ENCODE measurements around the gene HIPK2.

Gene HIPK2

DNA sequence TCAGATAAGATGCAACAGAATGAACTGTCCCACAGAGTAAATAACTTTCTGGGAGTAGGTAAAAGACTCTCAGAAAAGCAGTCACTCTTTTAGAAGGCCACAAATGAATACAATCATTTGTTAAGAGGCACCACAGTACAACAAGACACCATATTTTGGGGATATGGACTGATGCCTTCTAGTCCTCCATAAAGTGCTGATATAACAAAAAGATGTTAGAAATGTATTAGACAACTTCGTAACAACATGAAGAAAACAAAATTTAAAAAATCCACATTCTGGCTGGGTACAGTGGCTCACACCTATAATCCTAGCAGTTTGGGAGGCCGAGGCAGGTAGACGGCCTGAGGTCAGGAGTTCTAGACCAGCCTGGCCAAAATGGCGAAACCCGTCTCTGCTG lies 111.3 kb downstream of the HIPK2 start:
- DNase-seq = no peak

DNA sequence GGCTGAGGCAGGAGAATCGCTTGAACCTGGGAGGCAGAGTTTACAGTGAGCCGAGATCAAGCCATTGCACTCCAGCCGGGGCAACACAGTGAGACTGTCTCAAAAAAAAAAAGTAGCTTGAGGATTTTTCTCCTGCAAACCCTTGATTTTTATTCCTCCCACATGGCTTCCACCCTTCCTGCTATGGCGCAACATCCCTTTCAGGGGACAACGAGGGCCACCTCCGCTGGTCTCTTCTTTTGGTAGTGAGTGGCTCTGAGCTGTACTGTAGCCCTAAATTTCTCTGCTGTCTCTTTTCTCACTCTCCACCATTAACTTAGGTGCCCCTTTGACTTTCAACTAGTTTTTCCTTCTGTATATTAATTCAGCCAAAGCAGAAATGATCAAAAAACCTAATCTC lies 113.4 kb downstream of the HIPK2 start:
- DNase-seq = no peak

DNA sequence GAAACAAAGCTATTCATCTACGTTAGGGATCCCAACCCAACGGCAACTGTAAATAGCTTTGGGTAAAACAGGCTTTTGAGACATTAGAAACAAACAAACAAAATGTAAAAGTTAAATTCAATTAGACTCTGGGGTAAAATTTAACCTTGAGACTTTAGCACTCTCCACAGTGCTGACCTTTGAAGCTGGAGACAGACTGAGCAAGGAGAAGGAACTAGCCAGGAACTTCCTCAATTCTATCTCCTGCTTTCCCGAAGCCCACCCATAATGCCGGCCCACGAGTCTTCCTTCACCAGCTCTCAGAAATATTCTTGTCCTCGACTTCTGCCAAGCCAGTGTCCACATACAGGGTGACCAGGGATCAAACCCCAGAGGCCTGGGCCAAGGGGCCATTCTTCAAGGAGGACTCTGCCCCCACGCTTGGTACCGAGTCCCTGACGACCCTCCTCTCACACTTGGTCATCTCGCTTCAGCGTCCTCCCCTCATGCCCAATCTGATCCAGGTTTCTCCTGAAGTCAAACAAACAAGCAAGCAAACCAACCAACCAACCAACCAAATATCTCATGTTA lies 114.1 kb downstream of the HIPK2 start:
- no peak for DNase-seq

DNA sequence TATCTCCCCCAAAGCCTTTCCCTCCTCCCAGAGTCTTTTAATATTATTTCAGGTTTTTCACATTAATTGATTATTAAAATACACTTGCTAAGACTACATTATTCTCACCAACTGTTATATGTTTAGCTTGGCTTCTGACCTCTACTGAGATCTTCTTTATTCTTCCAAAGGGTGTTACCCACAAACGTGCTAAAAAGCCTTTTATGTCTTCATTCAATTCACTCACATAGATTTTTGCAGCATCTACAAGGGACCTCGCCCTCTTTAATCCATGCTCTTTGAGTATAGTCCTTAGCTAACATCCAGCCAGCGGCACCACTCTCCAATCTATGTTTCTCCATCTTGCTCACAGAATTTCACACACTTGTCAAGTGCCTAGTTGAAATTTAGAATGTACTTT lies 115.9 kb downstream of the HIPK2 start:
- DNase-seq = no peak

DNA sequence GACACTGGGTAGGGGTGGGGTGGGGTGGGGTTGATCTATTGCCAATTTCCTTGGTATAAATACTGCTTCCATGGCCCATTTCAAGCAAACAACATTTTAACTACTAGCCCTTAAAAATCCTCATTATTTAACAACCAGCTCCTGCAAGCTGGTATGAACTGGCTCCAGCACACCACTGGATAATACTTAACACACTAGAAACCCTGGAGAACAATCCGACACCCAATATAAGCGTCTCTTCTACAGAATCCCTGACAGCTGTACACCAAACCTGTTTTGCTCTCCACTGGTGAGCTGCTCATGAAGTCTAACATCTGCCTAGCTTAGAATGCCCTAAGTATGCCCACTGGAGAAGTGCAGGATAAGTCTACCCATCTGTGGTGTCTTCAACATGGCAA lies 116.8 kb downstream of the HIPK2 start:
- no peak for DNase-seq

DNA sequence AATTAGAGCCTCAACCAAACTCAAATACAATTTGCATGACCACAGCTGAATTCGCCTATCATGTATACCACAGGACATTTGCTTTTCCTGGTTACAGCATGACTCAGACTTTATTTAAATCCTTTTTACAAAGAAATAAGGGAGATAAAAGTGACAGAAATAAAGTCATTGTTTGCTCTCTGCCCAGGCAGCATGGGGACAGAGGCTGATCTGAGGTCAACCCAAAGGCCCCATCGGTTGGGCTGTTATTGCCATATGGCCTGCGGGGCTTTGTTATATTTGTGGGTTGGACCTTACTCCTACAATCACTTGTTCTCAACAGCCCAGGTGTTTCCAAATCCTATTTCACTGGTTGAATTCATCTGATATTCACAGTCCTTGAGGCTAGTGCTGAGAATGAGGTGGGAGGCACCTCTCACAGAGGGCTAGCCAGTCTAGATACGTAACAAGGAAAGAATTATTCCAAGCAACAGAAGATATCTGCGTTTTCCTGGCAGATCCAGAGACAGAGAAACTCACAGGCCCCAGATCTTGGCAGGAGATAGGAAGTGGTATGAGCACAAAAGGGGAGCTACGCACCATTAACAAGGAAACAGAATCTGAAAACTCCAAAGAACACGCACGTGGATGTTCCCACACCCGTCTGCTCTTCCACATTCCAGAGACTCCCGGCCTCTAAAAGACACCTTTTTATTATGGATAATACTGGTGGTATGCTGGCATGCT lies 117.3 kb downstream of the HIPK2 start:
- no peak for DNase-seq

DNA sequence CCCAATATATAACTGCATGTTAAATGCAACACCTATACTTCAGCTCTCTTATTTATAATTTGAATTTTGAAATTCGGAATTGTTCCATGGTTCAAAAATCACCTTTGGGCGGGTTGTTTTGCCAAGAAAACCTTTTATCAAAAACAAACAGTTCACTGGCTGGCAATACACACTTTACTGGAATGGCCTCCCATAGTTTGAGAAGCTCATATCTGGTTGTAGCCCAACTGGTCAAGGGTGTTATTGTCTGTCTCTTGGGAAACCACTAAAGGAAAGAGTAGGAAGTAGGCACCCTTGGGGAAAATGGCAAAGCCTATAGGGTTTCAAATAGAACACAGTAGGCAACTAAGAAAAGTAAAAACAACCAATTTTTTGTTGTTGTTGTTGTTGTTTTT lies 117.9 kb downstream of the HIPK2 start:
- DNase-seq = no peak

DNA sequence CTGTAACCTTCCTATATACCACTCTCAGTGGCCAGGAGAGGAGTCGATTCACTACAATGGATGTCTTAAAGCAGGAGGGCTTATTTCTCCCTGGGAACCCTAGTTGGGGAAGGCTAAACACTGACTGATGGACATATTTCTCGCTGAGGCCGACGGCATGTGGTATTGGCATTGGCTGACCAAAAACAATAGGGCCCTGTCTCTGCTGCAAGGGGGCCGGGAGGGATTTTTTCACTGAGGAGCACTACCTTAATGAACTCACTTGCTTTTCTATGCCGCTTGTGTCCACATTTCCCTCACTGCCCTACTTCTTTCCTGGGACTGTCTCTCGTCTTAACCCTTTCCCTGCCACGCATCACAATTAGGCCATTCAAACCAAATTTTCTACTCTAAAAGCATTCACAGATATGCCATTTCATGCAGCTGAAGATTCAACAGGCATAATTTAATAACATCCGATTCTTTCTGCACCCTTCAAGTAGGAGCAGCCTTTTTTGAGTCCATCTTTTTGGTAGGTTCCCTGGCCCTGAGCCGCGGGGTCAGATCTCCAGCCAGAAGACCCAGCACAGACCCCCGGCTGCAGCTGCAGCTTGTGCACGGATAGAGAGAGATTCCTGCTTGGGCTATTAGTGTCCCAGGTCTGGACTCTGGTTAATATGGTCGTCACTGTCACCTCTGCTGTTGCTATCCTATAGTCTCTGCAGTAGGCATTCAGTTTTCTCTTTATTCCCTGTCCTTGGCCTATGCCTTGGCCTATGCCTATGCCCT lies 118.7 kb downstream of the HIPK2 start:
- no peak for DNase-seq

DNA sequence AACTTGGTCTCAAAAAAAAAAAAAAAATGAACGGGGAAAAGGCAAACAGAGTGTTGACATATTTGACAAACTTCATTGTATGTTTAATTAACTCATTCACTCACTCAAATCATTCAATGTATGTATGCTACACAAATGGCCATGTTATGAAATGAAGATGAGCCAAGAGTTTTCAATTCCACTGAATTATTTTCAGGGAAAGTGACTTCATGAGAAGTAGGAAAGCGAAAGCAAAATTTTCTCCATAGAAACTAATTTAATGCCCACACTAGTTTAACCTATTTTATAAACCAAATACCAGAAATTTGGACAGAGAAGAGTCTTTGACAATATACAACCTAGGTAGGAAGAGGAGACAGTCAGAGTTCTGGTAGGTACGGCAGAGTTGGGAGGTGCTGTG lies 119.5 kb downstream of the HIPK2 start:
- DNase-seq = no peak

DNA sequence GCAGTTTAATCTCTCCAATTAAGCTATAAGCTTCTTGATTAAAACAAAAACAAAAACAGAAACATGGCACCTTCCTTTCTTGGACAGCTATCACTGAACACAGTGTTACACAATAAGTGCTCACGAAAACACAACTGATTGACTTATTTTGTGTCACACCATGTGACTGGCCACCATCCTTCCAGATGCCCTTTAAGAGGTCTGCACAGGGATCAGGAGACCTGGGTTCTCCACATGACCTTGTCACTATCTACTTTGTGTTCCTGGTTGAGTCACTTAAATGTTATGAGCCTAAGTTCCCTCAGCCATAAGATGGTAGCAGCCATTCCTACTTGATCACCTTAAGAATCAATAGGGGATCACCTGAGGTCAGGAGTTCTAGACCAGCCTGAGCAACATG lies 120.1 kb downstream of the HIPK2 start:
- DNase-seq = no peak

DNA sequence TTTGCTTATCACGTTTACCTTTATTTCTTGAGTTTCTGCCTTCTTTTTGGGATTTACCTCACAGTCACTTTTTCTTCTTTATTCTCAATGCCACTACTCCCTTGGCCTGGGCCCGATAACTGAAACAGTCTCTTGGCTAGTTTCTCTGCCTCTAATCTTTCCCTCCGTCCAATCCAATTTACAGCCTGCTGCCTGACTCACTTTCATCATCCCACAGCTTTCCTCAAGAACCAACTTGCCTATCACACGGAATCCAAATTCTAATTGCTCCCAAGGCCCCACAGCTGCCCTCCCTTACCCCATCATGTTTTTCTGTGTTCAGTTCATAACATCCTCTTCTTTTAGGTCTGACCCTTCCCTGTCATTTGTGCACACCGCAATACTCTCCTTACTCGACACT lies 121.4 kb downstream of the HIPK2 start:
- no peak for DNase-seq

DNA sequence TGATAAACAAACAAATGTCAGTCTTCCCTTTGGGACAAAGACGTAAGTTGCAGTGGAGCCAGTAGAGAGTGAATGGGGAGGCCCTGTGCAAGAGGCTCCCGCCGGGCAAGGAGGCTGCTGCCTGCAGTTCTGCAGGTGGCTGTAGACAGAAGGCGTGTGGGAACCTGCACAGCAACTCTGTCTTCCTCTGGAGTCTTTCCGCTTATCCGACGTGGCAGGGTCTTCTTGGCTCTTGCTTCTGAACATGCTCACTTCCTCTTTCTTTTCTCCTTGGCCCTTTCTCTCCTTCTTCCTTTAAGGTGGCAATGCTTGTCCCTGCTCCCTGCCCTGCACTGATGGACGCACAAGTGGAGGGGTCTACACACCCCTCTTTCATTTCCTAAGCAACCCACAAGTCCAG lies 122.5 kb downstream of the HIPK2 start:
- DNase-seq = no peak

DNA sequence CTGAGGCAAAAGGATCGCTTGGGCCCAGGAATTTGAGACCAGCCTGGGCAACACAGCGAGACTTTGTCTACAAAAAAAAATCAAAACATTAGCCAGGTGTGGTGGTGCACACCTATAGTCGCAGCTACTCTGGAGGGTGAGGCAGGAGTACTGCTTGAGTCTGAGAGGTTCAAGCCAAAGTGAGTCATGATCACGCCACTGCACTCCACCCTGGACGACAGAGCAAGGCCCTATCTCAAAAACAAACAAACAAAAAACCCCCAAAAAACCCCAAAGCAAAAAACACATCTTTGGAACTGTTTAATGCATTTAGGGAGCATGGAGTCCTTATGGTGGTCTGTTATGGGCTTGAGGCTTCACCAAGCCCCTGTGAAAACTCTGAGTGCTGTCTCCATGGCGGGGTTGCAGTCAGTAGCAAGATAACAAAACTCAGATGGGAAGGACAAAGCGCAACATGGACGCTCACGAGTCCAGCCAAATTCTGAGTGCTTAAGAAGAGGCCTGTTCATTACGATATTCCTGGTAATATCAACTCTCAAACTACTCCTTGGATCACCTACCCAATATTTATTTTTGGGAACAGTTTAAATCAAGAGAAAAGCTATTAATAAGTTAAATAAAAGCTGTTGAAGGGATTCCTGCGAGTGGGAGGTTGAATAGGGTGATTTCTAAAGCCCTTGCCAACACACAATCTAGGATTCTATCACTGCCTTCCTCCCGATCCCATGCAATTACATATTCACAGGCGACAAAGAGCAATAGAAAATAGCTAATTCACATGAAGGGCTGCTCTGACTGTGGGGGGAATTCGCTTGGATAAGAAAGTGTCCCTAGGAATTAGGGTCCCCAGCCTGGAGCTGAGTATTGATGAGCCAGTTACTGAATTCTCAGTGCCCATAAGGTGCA lies 123.3 kb downstream of the HIPK2 start:
- DNase-seq = no peak

DNA sequence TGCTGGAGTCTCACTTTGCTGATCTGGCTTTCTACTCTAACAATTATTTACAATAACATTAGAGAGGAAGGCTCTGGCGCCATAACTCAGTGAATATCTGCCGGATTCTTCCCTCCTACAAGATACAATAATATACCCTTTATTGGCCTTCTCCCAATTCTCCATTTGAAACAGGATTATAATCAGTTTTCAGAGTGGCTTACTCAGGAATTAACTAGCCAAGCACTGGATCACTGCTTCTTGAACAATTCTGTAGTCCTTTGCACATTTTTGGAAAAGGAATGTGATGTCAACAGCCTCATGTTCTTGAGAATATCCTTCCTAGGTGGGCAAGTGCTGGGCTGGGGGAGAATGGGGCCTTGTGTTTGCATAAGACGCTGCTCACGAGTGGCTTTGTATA lies 125.9 kb downstream of the HIPK2 start:
- no peak for DNase-seq

DNA sequence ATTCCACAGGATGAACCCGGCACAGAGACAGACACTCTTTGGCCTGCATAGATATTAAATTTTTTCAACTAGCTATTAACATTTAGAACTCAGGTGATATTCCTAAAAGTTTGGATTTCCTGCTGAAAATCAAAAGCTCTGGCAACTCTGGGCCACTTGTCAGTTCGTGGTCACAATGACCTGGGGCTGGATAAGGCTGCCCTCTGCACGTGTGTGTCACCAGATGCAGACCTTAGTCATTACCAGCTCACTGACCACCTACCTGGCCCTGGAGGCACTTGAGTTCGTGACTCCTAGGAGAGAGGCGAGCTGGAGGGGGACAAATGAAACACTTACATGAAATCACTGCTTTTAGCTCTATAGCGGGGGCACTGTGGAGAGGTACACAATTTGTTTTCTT lies 126.5 kb downstream of the HIPK2 start:
- no peak for DNase-seq

DNA sequence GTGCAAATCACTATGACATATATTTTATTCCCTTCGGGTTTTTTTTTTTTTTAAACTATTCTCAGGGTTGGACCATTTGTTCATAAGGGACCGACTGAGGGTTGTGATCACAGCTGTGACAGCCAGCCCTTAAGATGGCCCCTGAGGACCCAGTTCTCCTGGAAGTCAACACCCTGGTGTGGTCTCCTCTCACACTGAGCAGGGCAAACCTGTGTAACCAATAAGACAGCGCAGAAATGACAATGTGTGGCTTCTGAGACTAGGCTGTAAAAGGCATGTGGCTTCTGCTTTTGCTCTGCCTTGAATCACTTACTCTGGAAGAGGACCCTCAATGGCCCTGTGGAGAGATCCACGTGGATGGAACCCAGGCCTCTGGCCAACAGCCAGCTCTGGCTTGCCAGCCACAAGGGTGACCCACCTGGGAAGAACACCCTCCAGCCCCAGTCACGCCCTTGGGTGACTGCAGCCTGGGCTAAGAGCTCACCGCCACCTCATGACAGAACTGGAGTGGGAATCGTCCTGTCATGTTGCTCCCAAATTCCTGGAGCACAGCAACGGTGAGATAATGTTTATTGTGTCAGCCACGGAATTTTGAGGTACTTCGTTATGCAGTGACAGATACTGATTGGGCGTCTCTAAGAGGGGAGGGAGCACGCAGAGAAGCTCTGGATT lies 127.2 kb downstream of the HIPK2 start:
- DNase-seq = no peak

DNA sequence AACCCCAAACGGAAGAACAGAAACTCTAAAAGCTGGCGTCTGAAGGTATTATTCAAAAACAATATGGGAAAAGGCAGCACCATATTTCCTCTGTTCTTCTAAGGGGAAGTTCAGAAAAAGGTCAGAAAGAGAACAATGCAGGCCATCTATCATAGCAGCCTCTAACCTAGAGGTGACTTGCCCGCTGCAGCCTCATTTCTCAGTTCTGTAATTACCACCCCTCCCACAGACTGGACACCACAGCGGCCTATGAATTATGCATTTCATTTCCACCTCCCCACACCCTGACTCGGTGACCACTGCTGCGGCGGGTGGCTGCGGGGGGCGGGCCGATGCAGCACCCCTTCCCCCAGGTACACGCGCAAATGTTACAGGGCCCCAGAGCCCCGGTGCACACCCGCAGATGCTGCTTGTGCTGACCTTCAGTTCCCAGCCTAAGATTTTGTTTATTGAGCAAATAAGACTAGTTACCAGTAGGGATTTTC lies 128.8 kb downstream of the HIPK2 start:
- no peak for DNase-seq

DNA sequence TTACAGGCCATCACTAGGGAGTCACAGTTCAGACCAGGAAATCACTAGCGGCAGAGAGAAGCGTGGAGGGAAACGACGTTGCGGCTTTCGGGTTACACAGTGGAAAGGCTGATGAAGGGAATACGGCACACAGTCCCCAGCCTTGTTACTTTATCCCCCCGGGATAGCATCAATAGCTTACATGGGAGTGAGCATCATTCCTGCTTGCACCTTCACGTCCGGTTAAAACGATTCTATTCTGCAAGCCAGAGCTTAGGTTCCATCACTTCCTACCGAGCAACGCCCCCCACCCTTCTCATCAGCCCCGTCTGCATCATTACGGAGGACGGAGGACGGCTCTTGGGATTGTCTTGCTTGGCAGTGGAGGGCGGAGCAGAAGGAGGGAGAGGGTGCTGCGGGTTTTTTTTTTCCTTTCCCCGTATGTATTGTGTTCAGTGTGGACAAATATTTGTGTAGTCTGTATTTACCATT lies 129.4 kb downstream of the HIPK2 start:
- no peak for DNase-seq

DNA sequence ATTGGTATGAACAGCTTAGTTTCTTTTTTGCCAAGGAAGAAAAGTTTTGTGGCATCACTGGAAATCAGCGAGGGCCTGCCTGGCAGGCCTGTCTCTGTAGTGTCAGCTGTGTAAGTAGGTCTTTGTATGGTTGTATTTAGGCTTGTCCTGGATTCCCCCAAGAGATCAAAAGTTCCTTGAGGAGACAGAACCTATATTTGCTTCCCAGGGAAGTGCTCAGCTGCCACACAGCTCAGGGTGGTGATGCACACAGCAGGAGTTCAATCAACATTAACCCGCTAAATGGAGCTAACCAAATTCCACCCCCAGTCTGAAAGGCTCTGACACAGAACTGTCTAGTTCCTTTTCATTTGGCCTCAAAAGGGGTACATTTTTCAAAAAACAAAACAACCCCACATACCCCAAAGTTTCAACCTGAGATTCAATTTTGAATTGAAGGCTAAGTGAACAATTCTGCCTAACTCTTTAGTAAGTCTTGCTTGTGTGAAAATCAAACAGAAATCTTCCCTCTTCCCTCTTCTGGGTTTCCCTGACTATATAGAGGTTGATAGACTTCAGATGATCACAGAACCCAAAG lies 129.9 kb downstream of the HIPK2 start:
- DNase-seq = no peak

DNA sequence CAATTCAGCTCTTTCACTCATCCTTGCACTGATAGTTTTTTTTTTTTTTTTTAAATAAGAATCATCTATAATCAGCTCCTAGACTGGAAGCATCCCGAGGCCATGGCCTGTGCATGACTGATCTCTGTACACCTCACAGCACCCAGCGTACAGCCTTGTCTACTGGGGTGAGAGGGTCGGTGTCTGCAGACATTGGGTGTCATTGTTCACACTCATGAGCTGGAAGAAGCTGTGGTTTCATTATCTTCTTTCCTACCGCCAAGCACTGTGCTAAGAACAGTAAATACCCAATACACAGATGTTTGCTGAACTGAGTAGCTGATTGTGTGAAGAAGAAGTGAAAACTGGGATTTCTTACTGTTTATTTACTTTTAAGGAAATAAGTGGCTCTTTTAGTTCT lies 130.7 kb downstream of the HIPK2 start:
- no peak for DNase-seq

DNA sequence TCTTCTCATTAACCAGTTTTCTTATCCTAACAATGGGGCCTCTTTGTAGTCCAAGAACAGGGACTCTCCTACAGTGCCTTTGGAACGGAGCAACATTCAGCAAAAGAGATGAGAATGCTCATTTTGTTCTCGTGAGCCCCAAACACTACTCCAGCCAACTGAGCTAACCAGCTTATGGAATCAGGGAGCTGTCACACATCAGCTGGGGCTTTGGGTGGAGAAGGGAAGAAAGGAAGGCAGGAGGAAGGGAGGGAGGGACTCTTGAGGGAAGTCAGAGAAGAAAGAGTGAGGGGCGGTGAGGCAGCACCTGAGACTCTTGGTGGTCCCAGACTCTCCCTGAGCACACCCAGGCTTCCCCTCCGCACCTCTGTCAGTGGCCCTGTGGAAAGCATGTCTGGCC lies 131.2 kb downstream of the HIPK2 start:
- DNase-seq = no peak

Measured in stimulated activated CD4-positive, alpha-beta T cell treated with anti-CD3 and anti-CD28 coated beads, Interleukin-4, amount 100 ng/mL, for 1 hour (primary cell).